SK-N-SH (cell line): Measurements from ENCODE around the gene NUMBL. TPM values are rescaled to one million over a fixed set of nuclear protein-coding genes. Genes with fewer than 3 reads are reported as not detected.
A peak's percentile ranks its signal among the peaks of the same experiment; 100 is the strongest.

Source experiments
- CHD2 ChIP-seq: fragments of 150-350 bp; IDR thresholded peaks from 2 replicates; pipeline ENCODE4 v1.6.1; 2018; ENCODE audit warnings: low read length; ENCODE audit not compliant: partially characterized antibody
- EP300 ChIP-seq, 2 experiments: IDR thresholded peaks; 2 replicates each; pipeline versions ENCODE4 v1.4.0 to v1.6.1; 2012; ENCODE audit warnings: borderline replicate concordance in 1 of 2, low read depth in 1 of 2, low read length in 1 of 2
- FOSL2 ChIP-seq: IDR thresholded peaks from 2 replicates; pipeline ENCODE4 v1.4.0; 2012; ENCODE audit warnings: low read depth, mild to moderate bottlenecking, moderate library complexity, borderline replicate concordance
- FOXJ3 ChIP-seq: sonication (generic); formaldehyde crosslinking; IDR thresholded peaks from 2 replicates; pipeline ENCODE4 v1.5.1; 2020; ENCODE audit warnings: mild to moderate bottlenecking, missing genetic modification reagents
- MXI1 ChIP-seq: IDR thresholded peaks from 2 replicates; pipeline ENCODE4 v1.6.1; 2012; ENCODE audit warnings: mild to moderate bottlenecking, low read depth, low read length, improper control_type of control experiment
- NFIC ChIP-seq: IDR thresholded peaks from 2 replicates; pipeline ENCODE4 v1.4.0; 2012; ENCODE audit warnings: borderline replicate concordance
- SMC3 ChIP-seq: IDR thresholded peaks from 2 replicates; pipeline ENCODE4 v1.6.1; 2012; ENCODE audit warnings: low read depth, low read length, improper control_type of control experiment
- TAF1 ChIP-seq: IDR thresholded peaks from 2 replicates; pipeline ENCODE4 v1.6.1; 2012; ENCODE audit warnings: low read depth, mild to moderate bottlenecking, low read length, moderate library complexity, borderline replicate concordance
- TCF12 ChIP-seq: IDR thresholded peaks from 2 replicates; pipeline ENCODE4 v1.4.0; 2012
- TEAD4 ChIP-seq: IDR thresholded peaks from 2 replicates; pipeline ENCODE4 v1.4.0; 2012; ENCODE audit warnings: mild to moderate bottlenecking, borderline replicate concordance; ENCODE audit not compliant: insufficient read depth
- YY1 ChIP-seq: IDR thresholded peaks from 2 replicates; pipeline ENCODE4 v1.4.0; 2012; ENCODE audit warnings: low read depth, mild to moderate bottlenecking
- polyA plus RNA-seq, 3 experiments: library from polyadenylated mRNA; depleted of rRNA; stranded (reverse); fragments of >200 nt; gene quantifications; 2 replicates each; pipeline ENCODE4 v1.2.3, GENCODE V29; 2012
- TF ChIP-seq, protein P1 (sequence below): IDR thresholded peaks from 2 replicates; pipeline ENCODE4; 2012
- TF ChIP-seq, protein P2 (sequence below): IDR thresholded peaks from 2 replicates; pipeline ENCODE4 v1.4.0; 2012; ENCODE audit warnings: low read depth, borderline replicate concordance
- TF ChIP-seq, protein P3 (sequence below): fragments of 200-600 bp; sonication (generic); IDR thresholded peaks from 2 replicates; pipeline ENCODE4 v1.6.1; 2017; ENCODE audit warnings: antibody characterized with exemption, mild to moderate bottlenecking, moderate library complexity
- TF ChIP-seq, protein P4 (sequence below): IDR thresholded peaks from 2 replicates; pipeline ENCODE4 v1.4.0; 2012; ENCODE audit warnings: low read depth, borderline replicate concordance

The NUMBL gene
- polyA plus RNA-seq, 1 of the 3 experiments (the other 2 are of a cell fraction) = 54.6 TPM

DNA sequence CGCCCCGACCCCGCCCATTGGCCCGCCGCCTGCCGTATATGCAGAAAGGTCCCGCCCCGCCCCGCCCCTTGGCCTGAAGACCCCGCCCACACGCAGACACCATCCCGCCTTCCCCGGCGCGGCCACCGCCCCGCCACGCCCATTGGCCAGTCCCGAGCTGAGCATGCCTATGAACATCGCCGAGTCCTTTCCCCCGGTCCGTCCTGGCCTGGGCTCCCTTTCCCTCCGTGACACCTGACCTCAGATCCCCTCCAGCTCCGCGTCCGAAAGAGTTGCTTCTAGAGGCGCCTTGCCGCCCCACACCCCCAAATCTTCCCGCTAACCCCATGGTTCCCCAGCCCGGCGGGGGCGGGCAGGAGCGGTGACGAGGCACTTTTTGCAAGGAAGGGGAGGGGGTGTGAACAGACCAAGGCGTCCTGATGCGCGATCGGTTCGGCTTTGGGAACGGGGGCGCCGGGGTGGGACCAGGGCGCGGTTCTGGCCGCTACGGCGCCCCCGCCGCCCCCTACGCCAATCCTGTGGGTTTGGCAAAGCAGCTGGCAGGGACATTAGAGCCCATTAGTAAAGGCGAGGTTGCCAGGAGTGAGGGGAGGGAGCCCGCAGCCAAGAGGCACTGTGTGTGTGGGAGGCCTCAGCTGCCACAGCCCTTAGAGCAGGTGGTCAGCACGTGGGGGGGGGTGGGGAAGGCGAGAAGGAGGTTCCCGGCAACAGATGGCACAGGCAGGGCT is 406 bp upstream of the NUMBL start (continued):
- TF ChIP-seq SMC3 (no peak), TCF12 (peak; percentile 89), YY1 (no peak), FOSL2 (no peak), TEAD4 (no peak), MXI1 (0 out of 2 replicates have a peak, but pooled peaks have one; percentile 24), CHD2 (peak; percentile 65), TAF1 (no peak; the same call in 1 of the 2 replicates), EP300 (IDR thresholded peaks at IDR 0.05; ENCODE audit: borderline replicate concordance in 1 of 2, low read depth in 1 of 2, low read length in 1 of 2) (no peak), FOXJ3 (CRISPR knock-in tag) (no peak), NFIC (peak; percentile 60)
- TF ChIP-seq, protein P1, sequence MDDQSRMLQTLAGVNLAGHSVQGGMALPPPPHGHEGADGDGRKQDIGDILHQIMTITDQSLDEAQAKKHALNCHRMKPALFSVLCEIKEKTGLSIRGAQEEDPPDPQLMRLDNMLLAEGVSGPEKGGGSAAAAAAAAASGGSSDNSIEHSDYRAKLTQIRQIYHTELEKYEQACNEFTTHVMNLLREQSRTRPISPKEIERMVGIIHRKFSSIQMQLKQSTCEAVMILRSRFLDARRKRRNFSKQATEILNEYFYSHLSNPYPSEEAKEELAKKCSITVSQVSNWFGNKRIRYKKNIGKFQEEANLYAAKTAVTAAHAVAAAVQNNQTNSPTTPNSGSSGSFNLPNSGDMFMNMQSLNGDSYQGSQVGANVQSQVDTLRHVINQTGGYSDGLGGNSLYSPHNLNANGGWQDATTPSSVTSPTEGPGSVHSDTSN = peak; percentile 18; the same call in 1 of the 2 replicates
- TF ChIP-seq, protein P2, sequence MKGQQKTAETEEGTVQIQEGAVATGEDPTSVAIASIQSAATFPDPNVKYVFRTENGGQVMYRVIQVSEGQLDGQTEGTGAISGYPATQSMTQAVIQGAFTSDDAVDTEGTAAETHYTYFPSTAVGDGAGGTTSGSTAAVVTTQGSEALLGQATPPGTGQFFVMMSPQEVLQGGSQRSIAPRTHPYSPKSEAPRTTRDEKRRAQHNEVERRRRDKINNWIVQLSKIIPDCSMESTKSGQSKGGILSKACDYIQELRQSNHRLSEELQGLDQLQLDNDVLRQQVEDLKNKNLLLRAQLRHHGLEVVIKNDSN = no peak
- TF ChIP-seq, protein P3, sequence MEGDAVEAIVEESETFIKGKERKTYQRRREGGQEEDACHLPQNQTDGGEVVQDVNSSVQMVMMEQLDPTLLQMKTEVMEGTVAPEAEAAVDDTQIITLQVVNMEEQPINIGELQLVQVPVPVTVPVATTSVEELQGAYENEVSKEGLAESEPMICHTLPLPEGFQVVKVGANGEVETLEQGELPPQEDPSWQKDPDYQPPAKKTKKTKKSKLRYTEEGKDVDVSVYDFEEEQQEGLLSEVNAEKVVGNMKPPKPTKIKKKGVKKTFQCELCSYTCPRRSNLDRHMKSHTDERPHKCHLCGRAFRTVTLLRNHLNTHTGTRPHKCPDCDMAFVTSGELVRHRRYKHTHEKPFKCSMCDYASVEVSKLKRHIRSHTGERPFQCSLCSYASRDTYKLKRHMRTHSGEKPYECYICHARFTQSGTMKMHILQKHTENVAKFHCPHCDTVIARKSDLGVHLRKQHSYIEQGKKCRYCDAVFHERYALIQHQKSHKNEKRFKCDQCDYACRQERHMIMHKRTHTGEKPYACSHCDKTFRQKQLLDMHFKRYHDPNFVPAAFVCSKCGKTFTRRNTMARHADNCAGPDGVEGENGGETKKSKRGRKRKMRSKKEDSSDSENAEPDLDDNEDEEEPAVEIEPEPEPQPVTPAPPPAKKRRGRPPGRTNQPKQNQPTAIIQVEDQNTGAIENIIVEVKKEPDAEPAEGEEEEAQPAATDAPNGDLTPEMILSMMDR = no peak
- TF ChIP-seq, protein P4, sequence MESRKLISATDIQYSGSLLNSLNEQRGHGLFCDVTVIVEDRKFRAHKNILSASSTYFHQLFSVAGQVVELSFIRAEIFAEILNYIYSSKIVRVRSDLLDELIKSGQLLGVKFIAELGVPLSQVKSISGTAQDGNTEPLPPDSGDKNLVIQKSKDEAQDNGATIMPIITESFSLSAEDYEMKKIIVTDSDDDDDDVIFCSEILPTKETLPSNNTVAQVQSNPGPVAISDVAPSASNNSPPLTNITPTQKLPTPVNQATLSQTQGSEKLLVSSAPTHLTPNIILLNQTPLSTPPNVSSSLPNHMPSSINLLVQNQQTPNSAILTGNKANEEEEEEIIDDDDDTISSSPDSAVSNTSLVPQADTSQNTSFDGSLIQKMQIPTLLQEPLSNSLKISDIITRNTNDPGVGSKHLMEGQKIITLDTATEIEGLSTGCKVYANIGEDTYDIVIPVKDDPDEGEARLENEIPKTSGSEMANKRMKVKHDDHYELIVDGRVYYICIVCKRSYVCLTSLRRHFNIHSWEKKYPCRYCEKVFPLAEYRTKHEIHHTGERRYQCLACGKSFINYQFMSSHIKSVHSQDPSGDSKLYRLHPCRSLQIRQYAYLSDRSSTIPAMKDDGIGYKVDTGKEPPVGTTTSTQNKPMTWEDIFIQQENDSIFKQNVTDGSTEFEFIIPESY = no peak
- TF ChIP-seq, all 33 proteins: peak for 8
